Left lung (tissue), 10 donors: ENCODE results near the gene SERPINE1. TPM values are rescaled to one million over a fixed set of nuclear protein-coding genes. Genes with fewer than 3 reads are reported as not detected.
A peak's percentile ranks its signal among the peaks of the same experiment; 100 is the strongest.

Experiments used
- ATAC-seq: fragments of 200-7000 bp; cut with Tn5 transposase; one replicate; pipeline ENCODE4 v1.9.1; 2020; ENCODE audit warnings: moderate library complexity
- DNase-seq, 4 donors: peaks; one replicate each; pipeline ENCODE4 v3.0.0-alpha.2; 2013 to 2020
- H3K27ac ChIP-seq, 2 donors: fragments of 200-600 bp; sonication (generic) in 1 of 2; one replicate each; pipeline versions ENCODE4 v1.5.0 to v1.8.0; 2020 to 2021
- H3K27me3 ChIP-seq, 2 donors: fragments of 200-600 bp; sonication (generic) in 1 of 2; one replicate each; pipeline versions ENCODE4 v1.5.0 to v1.8.0; 2020 to 2021
- H3K36me3 ChIP-seq, 2 donors: fragments of 200-600 bp; sonication (generic) in 1 of 2; one replicate each; pipeline versions ENCODE4 v1.5.0 to v1.8.0; 2020 to 2021
- H3K4me1 ChIP-seq, 2 donors: fragments of 200-600 bp; one replicate each; pipeline ENCODE4 v1.8.0; 2021
- H3K4me3 ChIP-seq, 2 donors: fragments of 200-600 bp; sonication (generic) in 1 of 2; one replicate each; pipeline versions ENCODE4 v1.5.0 to v1.8.0; 2020 to 2021; ENCODE audit warnings: mild to moderate bottlenecking in 1 of 2
- H3K9me3 ChIP-seq, 2 donors: fragments of 200-600 bp; sonication (generic) in 1 of 2; one replicate each; pipeline versions ENCODE4 v1.5.0 to v1.8.0; 2020 to 2021
- intact Hi-C, 2 donors: fragments of 100-400 bp; cut with DNase I; formaldehyde crosslinking; loops; one replicate each; pipeline versions ENCODE4 v1.11.2 to v1.14.2; 2022
- polyA plus RNA-seq, 6 donors: library from polyadenylated mRNA; unstranded; fragments of 120-200 nt; gene quantifications; one replicate each; pipeline ENCODE4 v1.2.1, GENCODE V29; 2013; ENCODE audit not compliant: insufficient read length in 6 of 6
- total RNA-seq, 2 donors: library from RNA; stranded (reverse); fragmentation: NEBNext Ultra II Directional; extraction: Animal tissue kit (Norgen Biotek cat#: 25700); gene quantifications; one replicate each; pipeline ENCODE4 v1.2.1, GENCODE V29; 2021
- TF ChIP-seq, protein P1 (sequence below), 2 donors: fragments of 200-600 bp; sonication (generic) in 1 of 2; IDR thresholded peaks; one replicate each; pipeline versions ENCODE4 v1.5.0 to v1.8.0; 2021; ENCODE audit warnings: antibody characterized with exemption in 2 of 2
- donor health status: DM: no; HTN: yes; CAD: no.
- donor health status: DM: no; HTN: no; CAD: no.

The SERPINE1 gene
- total and polyA plus RNA-seq, 8 donors, result 2.5 to 80.5 (median 3.9) TPM

DNA sequence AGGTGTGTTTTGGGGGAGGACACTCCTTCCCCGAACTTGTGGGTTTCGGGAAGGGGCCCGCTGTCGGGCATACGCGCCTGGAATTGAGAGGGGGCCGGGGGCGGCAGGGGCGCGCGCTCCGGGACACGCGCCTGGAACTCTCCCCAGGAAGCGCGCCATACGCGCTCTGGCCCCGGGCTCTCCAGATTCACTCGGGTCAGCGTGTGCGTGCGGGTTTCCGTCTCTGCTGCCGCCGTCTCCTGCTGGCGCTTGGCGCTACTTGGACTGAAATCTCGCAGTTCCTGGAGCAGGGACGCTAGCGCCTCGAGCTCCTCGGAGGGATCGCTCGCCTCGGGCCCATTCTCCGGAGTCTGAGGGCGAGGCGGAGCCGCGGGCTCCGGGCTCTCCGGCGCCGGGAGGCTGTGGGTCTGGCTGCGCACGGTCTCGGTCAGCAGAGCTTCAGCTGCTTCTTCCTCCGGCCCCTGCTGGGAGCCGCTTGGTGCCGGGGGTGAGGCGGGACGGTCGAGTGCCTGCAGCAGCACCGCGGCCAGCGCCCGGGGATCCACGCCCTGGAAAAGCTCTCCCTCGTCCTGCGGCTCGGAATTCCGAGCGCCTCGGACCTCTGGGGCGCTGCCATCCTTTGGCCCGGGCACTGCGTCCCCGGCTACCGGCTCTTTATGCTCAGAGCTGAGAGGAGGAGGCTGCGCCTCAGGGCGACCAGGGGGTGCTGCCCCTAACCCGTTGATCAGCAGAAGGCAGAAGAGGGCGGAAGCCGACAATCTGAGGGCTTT, 37.4 kb downstream of the SERPINE1 start:
- peak in 1 of 4 donors; percentile 63 for DNase-seq
- TF ChIP-seq, protein P1, sequence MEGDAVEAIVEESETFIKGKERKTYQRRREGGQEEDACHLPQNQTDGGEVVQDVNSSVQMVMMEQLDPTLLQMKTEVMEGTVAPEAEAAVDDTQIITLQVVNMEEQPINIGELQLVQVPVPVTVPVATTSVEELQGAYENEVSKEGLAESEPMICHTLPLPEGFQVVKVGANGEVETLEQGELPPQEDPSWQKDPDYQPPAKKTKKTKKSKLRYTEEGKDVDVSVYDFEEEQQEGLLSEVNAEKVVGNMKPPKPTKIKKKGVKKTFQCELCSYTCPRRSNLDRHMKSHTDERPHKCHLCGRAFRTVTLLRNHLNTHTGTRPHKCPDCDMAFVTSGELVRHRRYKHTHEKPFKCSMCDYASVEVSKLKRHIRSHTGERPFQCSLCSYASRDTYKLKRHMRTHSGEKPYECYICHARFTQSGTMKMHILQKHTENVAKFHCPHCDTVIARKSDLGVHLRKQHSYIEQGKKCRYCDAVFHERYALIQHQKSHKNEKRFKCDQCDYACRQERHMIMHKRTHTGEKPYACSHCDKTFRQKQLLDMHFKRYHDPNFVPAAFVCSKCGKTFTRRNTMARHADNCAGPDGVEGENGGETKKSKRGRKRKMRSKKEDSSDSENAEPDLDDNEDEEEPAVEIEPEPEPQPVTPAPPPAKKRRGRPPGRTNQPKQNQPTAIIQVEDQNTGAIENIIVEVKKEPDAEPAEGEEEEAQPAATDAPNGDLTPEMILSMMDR (IDR thresholded peaks at IDR 0.05), result no peak
- peak; percentile 41 for ATAC-seq
- Histone ChIP-seq H3K27ac (no peak overlapping the region), H3K9me3 (no peaks in the 10 kb centered on the region), H3K4me1 (peaks cover 14 to 45% of the 10 kb centered on the region in 2 donors), H3K36me3 (peaks cover 0 to 19% of the 10 kb centered on the region in 2 donors), H3K27me3 (peaks cover 64 to 86% of the 10 kb centered on the region in 2 donors), H3K4me3 (peak overlapping the region in 1 of 2 donors; percentile 33)
- intact Hi-C loops, result no loop called here

DNA sequence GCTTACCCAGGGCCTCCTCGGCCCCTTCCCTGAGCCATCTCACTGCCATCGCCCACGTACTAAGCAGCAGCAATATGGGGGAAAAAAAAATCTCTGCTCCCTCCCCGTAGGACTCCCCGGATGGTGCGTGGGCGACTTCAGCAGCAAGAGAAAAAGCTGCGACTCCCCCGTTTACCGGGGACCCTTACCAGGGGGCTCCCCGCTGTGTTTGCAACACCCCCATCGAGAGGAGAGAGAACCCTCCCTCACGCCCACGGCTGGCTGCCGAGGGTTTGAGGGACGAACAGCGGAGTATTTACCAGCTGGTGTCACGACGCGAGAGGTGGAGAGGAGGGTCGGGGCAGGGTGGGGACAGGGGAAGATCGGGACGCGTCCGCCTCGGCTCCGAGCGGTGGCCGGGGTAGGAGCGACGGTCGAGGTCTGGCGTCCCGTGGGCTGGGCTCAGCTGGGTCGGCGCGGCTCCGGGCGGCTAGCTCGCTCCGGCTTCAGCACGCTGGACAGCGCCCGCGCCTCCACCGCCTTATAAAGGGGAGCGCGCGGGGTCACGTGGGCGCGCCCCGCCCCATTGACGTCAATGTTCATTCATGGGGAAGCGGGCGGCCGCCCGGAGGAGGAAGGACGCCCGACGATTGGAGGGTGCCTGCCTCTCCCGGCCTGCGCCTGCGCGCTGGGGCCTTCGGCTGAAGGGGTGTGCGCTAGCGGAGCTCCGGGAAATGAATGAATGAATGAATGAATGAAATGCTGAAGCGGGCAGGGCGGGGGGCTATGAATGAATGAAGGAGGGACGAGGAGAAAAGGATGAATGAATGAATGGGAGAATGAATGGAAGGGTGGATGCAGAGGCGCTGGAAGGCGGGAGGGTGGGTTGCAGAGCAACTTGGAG, 38.4 kb downstream of the SERPINE1 start, which contains the start of gene VGF:
TSS of gene VGF (minus strand) at position 495 of the 883 bp plus-strand sequence. CDS start 726 bp downstream, outside the sequence.
- ATAC-seq (peak; percentile 93), DNase-seq (peak; percentile 79 to 98 (median 93))
- peaks cover 0 to 11% of the 10 kb centered on the region in 2 donors for H3K36me3 ChIP-seq
- H3K27ac ChIP-seq, result no peak within 1 kb of the TSS
- no peaks in the 10 kb centered on the region for H3K9me3 ChIP-seq
- H3K4me1 ChIP-seq, result peaks cover 14 to 56% of the 10 kb centered on the region in 2 donors
- peak within 1 kb of the TSS in 1 of 2 donors; percentile 13 for H3K4me3 ChIP-seq
- intact Hi-C loops, result no loop called here
- peaks cover 73 to 96% of the 10 kb centered on the region in 2 donors for H3K27me3 ChIP-seq
- TF ChIP-seq, protein P1 (IDR thresholded peaks at IDR 0.05), result no peak

GRCh38 chr7:101165958-101166647, 39.2 kb downstream of the SERPINE1 start:
- Histone ChIP-seq H3K4me1 (peaks cover 14 to 56% of the 10 kb centered on the region in 2 donors), H3K36me3 (peaks cover 0 to 3% of the 10 kb centered on the region in 2 donors), H3K27me3 (peaks cover 81 to 100% of the 10 kb centered on the region in 2 donors), H3K4me3 (peak overlapping the region in 1 of 2 donors; percentile 13), H3K9me3 (no peaks in the 10 kb centered on the region), H3K27ac (no peak overlapping the region)
- ATAC-seq (no peak), DNase-seq (no peak)
- intact Hi-C loops, result no loop called here
- TF ChIP-seq, protein P1 (IDR thresholded peaks at IDR 0.05), result no peak

- H3K36me3 ChIP-seq, result no peaks in the 10 kb centered on the region
- DNase-seq (no peak), ATAC-seq (no peak)
- H3K27me3 ChIP-seq, result peaks cover 86 to 100% of the 10 kb centered on the region in 2 donors
- intact Hi-C loops, result no loop called here
- TF ChIP-seq, protein P1 (IDR thresholded peaks at IDR 0.05), result no peak
- peaks cover 14 to 58% of the 10 kb centered on the region in 2 donors for H3K4me1 ChIP-seq
- H3K4me3 ChIP-seq, result no peak overlapping the region
- no peaks in the 10 kb centered on the region for H3K9me3 ChIP-seq
- H3K27ac ChIP-seq, result no peak overlapping the region
Measured at GRCh38 chr7:101166648-101166908, 39.7 kb downstream of the SERPINE1 start.
